CD14-positive monocyte (primary cell): Measurements from ENCODE around the gene CIBAR2. TPM values are rescaled to one million over a fixed set of nuclear protein-coding genes. Genes with fewer than 3 reads are reported as not detected.

Experiments used
- DNase-seq, 3 donors: peaks; one replicate each; pipeline ENCODE4 v3.0.0-alpha.2; 2011 to 2022
- H2AFZ ChIP-seq: 2 replicates; pipeline ENCODE4 v1.6.0; 2012; ENCODE audit warnings: mild to moderate bottlenecking, low read depth, low read length, inconsistent platforms; ENCODE audit not compliant: insufficient read depth, poor library complexity, severe bottlenecking
- H3K27ac ChIP-seq, 2 donors: 1 replicate in 1 of 2; 2 replicates in 1 of 2; pipeline ENCODE4 v1.5.1; 2012 to 2013; ENCODE audit warnings: low read length in 2 of 2, control low read depth in 1 of 2, inconsistent platforms in 1 of 2, low read depth in 1 of 2, mild to moderate bottlenecking in 1 of 2
- H3K27me3 ChIP-seq, 2 donors: one replicate each; pipeline versions ENCODE4 v1.6.0 to v1.6.1; 2011 to 2013; ENCODE audit warnings: low read length in 2 of 2; ENCODE audit not compliant: control insufficient read depth in 2 of 2, insufficient read depth in 2 of 2
- H3K36me3 ChIP-seq, 2 donors: replicated peaks in 1 of 2; 1 replicate in 1 of 2; 2 replicates in 1 of 2; pipeline versions ENCODE4 v1.5.1 to v1.6.1; 2012 to 2013; ENCODE audit warnings: low read length in 2 of 2, control low read depth in 1 of 2, inconsistent platforms in 1 of 2, mild to moderate bottlenecking in 1 of 2; ENCODE audit not compliant: insufficient read depth in 2 of 2, control insufficient read depth in 1 of 2
- H3K4me1 ChIP-seq, 2 donors: 1 replicate in 1 of 2; 2 replicates in 1 of 2; pipeline versions ENCODE4 v1.5.1 to v1.6.1; 2012 to 2013; ENCODE audit warnings: low read length in 2 of 2, control low read depth in 1 of 2, inconsistent platforms in 1 of 2, mild to moderate bottlenecking in 1 of 2, moderate library complexity in 1 of 2; ENCODE audit not compliant: insufficient read depth in 2 of 2, control insufficient read depth in 1 of 2
- H3K4me2 ChIP-seq: replicated peaks from 2 replicates; pipeline ENCODE3; 2012; ENCODE audit warnings: low read length, moderate library complexity, mild to moderate bottlenecking; ENCODE audit not compliant: poor library complexity, severe bottlenecking; ENCODE audit errors: extremely low read depth
- H3K4me3 ChIP-seq, 3 experiments: fragments of 200-600 bp in 1 of 3; sonication (generic) in 1 of 3; replicated peaks in 1 of 3; 1 replicate in 2 of 3; 2 replicates in 1 of 3; pipeline ENCODE4 v1.5.1; 2011 to 2013; ENCODE audit warnings: low read length in 3 of 3, mild to moderate bottlenecking in 3 of 3, control low read depth in 2 of 3, low read depth in 2 of 3, inconsistent platforms in 1 of 3, moderate library complexity in 1 of 3
- H3K79me2 ChIP-seq: 2 replicates; pipeline ENCODE4 v1.6.0; 2012; ENCODE audit warnings: mild to moderate bottlenecking, control low read depth, inconsistent platforms, low read length, moderate library complexity; ENCODE audit not compliant: insufficient read depth
- H3K9ac ChIP-seq: 2 replicates; pipeline ENCODE4 v1.6.0; 2017; ENCODE audit warnings: low read length, mild to moderate bottlenecking; ENCODE audit not compliant: insufficient read depth, poor library complexity, severe bottlenecking
- H3K9me3 ChIP-seq, 2 donors: replicated peaks in 1 of 2; 1 replicate in 1 of 2; 2 replicates in 1 of 2; pipeline versions ENCODE4 v1.5.1 to v1.6.1; 2012 to 2013; ENCODE audit warnings: low read length in 2 of 2, control low read depth in 1 of 2; ENCODE audit not compliant: control insufficient read depth in 1 of 2, insufficient read depth in 1 of 2
- H4K20me1 ChIP-seq: 2 replicates; pipeline ENCODE4 v1.6.0; 2012; ENCODE audit warnings: mild to moderate bottlenecking, low read length, control low read depth, moderate library complexity; ENCODE audit not compliant: insufficient read depth
- H3K27ac Mint-ChIP-seq, 7 donors: one replicate each; pipeline ENCODE4 v1.8.0; 2020; ENCODE audit warnings: mild to moderate bottlenecking in 7 of 7, mixed read lengths in 7 of 7, moderate library complexity in 6 of 7, inconsistent platforms in 2 of 7
- H3K27me3 Mint-ChIP-seq, 3 donors: one replicate each; pipeline ENCODE4 v1.8.0; 2021 to 2022; ENCODE audit warnings: low read depth in 3 of 3, mild to moderate bottlenecking in 3 of 3, mixed read lengths in 3 of 3, moderate library complexity in 3 of 3, inconsistent platforms in 1 of 3
- H3K36me3 Mint-ChIP-seq, 2 donors: one replicate each; pipeline ENCODE4 v1.8.0; 2020; ENCODE audit warnings: mixed read lengths in 2 of 2, inconsistent platforms in 1 of 2, mild to moderate bottlenecking in 1 of 2
- H3K4me1 Mint-ChIP-seq: one replicate; pipeline ENCODE4 v1.8.0; 2020; ENCODE audit warnings: mild to moderate bottlenecking, mixed read lengths
- H3K4me3 Mint-ChIP-seq, 2 donors: one replicate each; pipeline ENCODE4 v1.8.0; 2020; ENCODE audit warnings: mild to moderate bottlenecking in 2 of 2, mixed read lengths in 2 of 2, moderate library complexity in 1 of 2
- H3K9me3 Mint-ChIP-seq, 7 donors: one replicate each; pipeline ENCODE4 v1.8.0; 2020 to 2022; ENCODE audit warnings: mixed read lengths in 7 of 7, mild to moderate bottlenecking in 6 of 7, moderate library complexity in 6 of 7, inconsistent platforms in 2 of 7
- WGBS: methylation state at CpG from one replicate; pipeline ENCODE4 v1.1.5; 2013; ENCODE audit warnings: missing lambda C conversion rate; ENCODE audit not compliant: insufficient coverage; 5-methylcytosine and 5-hydroxymethylcytosine counted together
- intact Hi-C, 2 donors: fragments of 100-400 bp; cut with micrococcal nuclease; formaldehyde crosslinking; loops; one replicate each; pipeline versions ENCODE4 v1.15.0 to v1.15.1; 2023
- polyA plus RNA-seq, 3 donors: library from polyadenylated mRNA; depleted of rRNA in 1 of 3; unstranded in 2 of 3; stranded (reverse) in 1 of 3; fragments of 300-500 nt in 2 of 3; fragments of >200 nt in 1 of 3; fragmentation: Illumina TruSeq in 2 of 3; gene quantifications; 1 replicate in 2 of 3; 2 replicates in 1 of 3; pipeline ENCODE4 v1.2.3, GENCODE V29; 2012 to 2021
- TF ChIP-seq, protein P1 (sequence below): fragments of 200-600 bp; IDR thresholded peaks from one replicate; pipeline ENCODE4 v1.8.0; 2022; ENCODE audit warnings: antibody characterized with exemption, mild to moderate bottlenecking

The CIBAR2 gene
- polyA plus RNA-seq, 3 donors = not detected

DNA sequence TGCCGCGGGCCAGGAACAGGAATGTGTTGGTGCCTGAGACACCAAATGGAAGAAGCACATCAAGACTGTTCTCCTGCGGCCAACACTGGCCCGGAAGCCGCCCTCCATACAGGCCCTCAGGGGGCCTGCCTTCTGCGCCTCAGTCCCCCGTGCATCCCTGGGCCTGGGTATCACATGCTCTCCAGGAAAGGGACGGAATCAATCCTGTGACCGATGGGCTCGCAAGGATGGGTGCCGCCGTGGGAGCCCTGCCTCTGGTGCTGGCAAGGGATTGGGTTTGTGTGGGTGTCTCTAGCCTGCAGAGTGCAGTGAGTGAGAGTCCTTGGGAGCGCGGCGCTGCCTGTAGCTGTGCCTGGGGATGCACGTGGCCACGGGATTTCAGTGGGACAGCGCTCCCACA, 19.4 kb downstream of the CIBAR2 start:
- DNase-seq = no peak
- H3K9ac ChIP-seq = no peak overlapping the region
- H2AFZ ChIP-seq = no peak overlapping the region
- peaks cover 64% of the 10 kb centered on the region for H4K20me1 ChIP-seq
- no peak overlapping the region for H3K4me3 Mint-ChIP-seq
- peaks cover 3 to 7% (median 4%) of the 10 kb centered on the region in 3 donors for H3K27me3 Mint-ChIP-seq
- no peak overlapping the region for H3K4me3 ChIP-seq
- H3K9me3 ChIP-seq = no peaks in the 10 kb centered on the region
- H3K27me3 ChIP-seq = no peaks in the 10 kb centered on the region
- peaks cover 33% of the 10 kb centered on the region for H3K4me1 Mint-ChIP-seq
- peaks cover 27 to 33% of the 10 kb centered on the region in 2 donors for H3K36me3 ChIP-seq
- TF ChIP-seq, protein P1, sequence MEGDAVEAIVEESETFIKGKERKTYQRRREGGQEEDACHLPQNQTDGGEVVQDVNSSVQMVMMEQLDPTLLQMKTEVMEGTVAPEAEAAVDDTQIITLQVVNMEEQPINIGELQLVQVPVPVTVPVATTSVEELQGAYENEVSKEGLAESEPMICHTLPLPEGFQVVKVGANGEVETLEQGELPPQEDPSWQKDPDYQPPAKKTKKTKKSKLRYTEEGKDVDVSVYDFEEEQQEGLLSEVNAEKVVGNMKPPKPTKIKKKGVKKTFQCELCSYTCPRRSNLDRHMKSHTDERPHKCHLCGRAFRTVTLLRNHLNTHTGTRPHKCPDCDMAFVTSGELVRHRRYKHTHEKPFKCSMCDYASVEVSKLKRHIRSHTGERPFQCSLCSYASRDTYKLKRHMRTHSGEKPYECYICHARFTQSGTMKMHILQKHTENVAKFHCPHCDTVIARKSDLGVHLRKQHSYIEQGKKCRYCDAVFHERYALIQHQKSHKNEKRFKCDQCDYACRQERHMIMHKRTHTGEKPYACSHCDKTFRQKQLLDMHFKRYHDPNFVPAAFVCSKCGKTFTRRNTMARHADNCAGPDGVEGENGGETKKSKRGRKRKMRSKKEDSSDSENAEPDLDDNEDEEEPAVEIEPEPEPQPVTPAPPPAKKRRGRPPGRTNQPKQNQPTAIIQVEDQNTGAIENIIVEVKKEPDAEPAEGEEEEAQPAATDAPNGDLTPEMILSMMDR = no peak
- intact Hi-C loops = no loop called here
- 99% methylated on average over 14 of the region's 18 CpGs for WGBS
- no peaks in the 10 kb centered on the region for H3K9me3 Mint-ChIP-seq
- H3K4me1 ChIP-seq = peaks cover 18 to 32% of the 10 kb centered on the region in 2 donors
- no peaks in the 10 kb centered on the region for H3K79me2 ChIP-seq
- peak overlapping the region in 1 of 7 donors; percentile 46 for H3K27ac Mint-ChIP-seq
- peaks cover 28 to 30% of the 10 kb centered on the region in 2 donors for H3K36me3 Mint-ChIP-seq
- no peak overlapping the region for H3K4me2 ChIP-seq
- no peak overlapping the region for H3K27ac ChIP-seq

DNA sequence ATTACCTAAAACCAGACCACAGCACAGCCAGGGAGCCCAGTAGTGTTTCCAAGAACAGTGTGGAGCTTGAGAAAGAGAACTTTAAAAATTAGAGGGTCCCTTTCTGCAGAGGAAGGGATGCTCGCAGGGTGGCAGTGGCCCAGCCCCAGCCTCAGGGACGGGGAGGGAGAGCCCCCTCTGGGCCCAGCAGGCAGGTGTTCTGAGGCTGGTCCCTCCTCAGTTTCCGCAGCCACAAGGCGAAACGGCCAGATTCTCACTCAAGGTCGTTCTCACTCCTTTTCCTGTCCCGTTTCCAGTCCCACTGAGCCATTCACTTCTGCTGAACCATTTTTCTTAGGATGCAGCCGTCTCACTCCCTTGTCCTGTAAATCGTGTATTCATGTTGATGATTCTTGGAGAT, 20.0 kb downstream of the CIBAR2 start:
- Mint-ChIP-seq H3K27me3 (peaks cover 2 to 7% (median 4%) of the 10 kb centered on the region in 3 donors), H3K36me3 (peaks cover 34 to 35% of the 10 kb centered on the region in 2 donors), H3K9me3 (no peaks in the 10 kb centered on the region), H3K27ac (no peak overlapping the region), H3K4me3 (no peak overlapping the region), H3K4me1 (peaks cover 33% of the 10 kb centered on the region)
- H4K20me1 ChIP-seq = peaks cover 69% of the 10 kb centered on the region
- no peak overlapping the region for H3K4me2 ChIP-seq
- TF ChIP-seq, protein P1 = no peak
- no peak overlapping the region for H2AFZ ChIP-seq
- DNase-seq = no peak
- no peaks in the 10 kb centered on the region for H3K79me2 ChIP-seq
- no peaks in the 10 kb centered on the region for H3K9me3 ChIP-seq
- no peak overlapping the region for H3K4me3 ChIP-seq
- intact Hi-C loops = no loop called here
- peaks cover 18 to 32% of the 10 kb centered on the region in 2 donors for H3K4me1 ChIP-seq
- H3K27me3 ChIP-seq = no peaks in the 10 kb centered on the region
- H3K9ac ChIP-seq = no peak overlapping the region
- WGBS = 75% methylated on average over 6 of the region's 9 CpGs
- H3K27ac ChIP-seq = no peak overlapping the region
- H3K36me3 ChIP-seq = peaks cover 33 to 39% of the 10 kb centered on the region in 2 donors
